Activated CD8-positive, alpha-beta memory T cell treated with anti-CD3 and anti-CD28 coated beads for 4 hours (primary cell): ENCODE data around the gene IL17RE.
"Not testable (repeated sequence)": the region's sequence is repeated elsewhere in the genome, so short reads cannot be mapped to it uniquely, and the experiment has no call there.

Experiments
- DNase-seq, 2 donors: peaks; one replicate each; pipeline ENCODE4 v3.0.0-alpha.2; 2020; ENCODE audit warnings: low read depth in 2 of 2

The IL17RE gene

GRCh38 chr3:9902372-9903237 is at the start of gene IL17RE:
IL17RE (plus strand) TSS chr3:9902848; CDS start chr3:9902933, 85 bp downstream.
- no peak for DNase-seq

GRCh38 chr3:9854291-9854940 is 48.2 kb upstream of the IL17RE start:
- DNase-seq = not testable (repeated sequence)

GRCh38 chr3:9855594-9855993 is 47.1 kb upstream of the IL17RE start:
- DNase-seq = no peak

- DNase-seq = no peak
These were observed 43.1 kb upstream of the IL17RE start for GRCh38 chr3:9859530-9860025.

- no peak for DNase-seq
These were observed 41.4 kb upstream of the IL17RE start for GRCh38 chr3:9861201-9861600.

GRCh38 chr3:9861626-9862130 is 41.0 kb upstream of the IL17RE start:
- DNase-seq = no peak

- DNase-seq = no peak
These were observed 40.1 kb upstream of the IL17RE start for GRCh38 chr3:9862391-9863057.

- DNase-seq = no peak
These were observed 39.4 kb upstream of the IL17RE start for GRCh38 chr3:9863058-9863772.

GRCh38 chr3:9864200-9864927 is 38.3 kb upstream of the IL17RE start:
- no peak for DNase-seq

- DNase-seq = not testable (repeated sequence)
These were observed 37.5 kb upstream of the IL17RE start for GRCh38 chr3:9865125-9865637.

GRCh38 chr3:9866639-9867038 is 36.0 kb upstream of the IL17RE start:
- DNase-seq = no peak

- no peak for DNase-seq
These were observed 35.5 kb upstream of the IL17RE start for GRCh38 chr3:9867106-9867505.

- DNase-seq = no peak
These were observed 32.7 kb upstream of the IL17RE start for GRCh38 chr3:9869955-9870354.

GRCh38 chr3:9870978-9871377 is 31.7 kb upstream of the IL17RE start:
- DNase-seq = no peak

- DNase-seq = not testable (repeated sequence)
These were observed 30.6 kb upstream of the IL17RE start for GRCh38 chr3:9872067-9872466.

- DNase-seq = no peak
These were observed 27.2 kb upstream of the IL17RE start for GRCh38 chr3:9875448-9875847.

- not testable (repeated sequence) for DNase-seq
These were observed 26.4 kb upstream of the IL17RE start for GRCh38 chr3:9876255-9876654.

GRCh38 chr3:9876991-9877390 is 25.7 kb upstream of the IL17RE start:
- DNase-seq = no peak

GRCh38 chr3:9878700-9879099 is 23.9 kb upstream of the IL17RE start:
- DNase-seq = no peak

GRCh38 chr3:9879830-9880549 is 22.7 kb upstream of the IL17RE start, which contains the start of gene CIDEC:
CIDEC (minus strand) TSS chr3:9880253; CDS start chr3:9878486, 1,767 bp downstream.
- no peak for DNase-seq
